Fibroblast of skin of left quadriceps (primary cell): ENCODE results near the gene SF3B6.
A peak's percentile ranks its signal among the peaks of the same experiment; 100 is the strongest.
"Not testable (repeated sequence)": the region's sequence is repeated elsewhere in the genome, so short reads cannot be mapped to it uniquely, and the experiment has no call there.

Source experiments
- DNase-seq, 2 experiments: peaks; one replicate each; pipeline ENCODE4 v3.0.0-alpha.2; 2013; ENCODE audit warnings: low read depth in 2 of 2

Gene SF3B6

DNA sequence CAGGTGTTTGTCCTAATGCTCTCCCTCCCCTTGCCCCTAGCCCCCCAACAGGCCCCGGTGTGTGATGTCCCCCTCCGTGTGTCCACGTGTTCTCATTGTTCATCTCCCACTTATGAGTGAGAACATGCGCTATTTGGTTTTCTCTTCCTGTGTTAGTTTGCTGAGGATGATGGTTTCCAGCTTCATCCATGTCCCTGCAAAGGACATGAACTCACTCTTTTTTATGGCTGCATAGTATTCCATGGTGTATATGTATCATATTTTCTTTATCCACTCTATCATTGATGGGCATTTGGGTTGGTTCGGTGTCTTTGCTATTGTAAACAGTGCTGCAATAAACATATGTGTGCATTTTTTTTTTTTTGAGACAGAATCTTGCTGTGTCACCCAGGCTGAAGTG, 17.1 kb upstream of the SF3B6 start:
- not testable (repeated sequence) for DNase-seq

DNA sequence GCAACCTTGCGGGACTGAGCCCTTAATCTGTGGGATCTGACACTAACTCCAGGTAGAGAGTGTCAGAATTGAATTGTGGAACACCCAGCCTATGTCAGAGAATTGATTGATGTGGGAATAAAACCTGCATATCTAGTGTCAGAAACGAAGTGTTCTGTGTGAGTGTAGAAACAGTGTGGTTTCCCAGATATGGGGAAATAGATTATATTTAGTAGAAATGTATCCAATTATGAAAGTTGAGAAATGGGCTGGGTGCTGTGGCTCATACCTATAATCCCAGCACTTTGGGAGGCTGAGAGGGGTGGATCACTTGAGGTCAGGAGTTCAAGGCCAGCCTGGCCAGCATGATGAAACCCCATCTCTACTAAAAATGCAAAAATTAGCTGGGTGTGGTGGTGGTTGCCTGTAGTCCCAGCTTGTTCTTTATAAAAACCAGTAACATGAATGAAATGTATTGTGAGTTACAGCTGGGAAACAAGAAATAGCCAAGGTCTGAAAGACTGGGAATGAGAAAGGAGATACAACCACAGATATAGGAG, 12.8 kb upstream of the SF3B6 start:
- no peak for DNase-seq

DNA sequence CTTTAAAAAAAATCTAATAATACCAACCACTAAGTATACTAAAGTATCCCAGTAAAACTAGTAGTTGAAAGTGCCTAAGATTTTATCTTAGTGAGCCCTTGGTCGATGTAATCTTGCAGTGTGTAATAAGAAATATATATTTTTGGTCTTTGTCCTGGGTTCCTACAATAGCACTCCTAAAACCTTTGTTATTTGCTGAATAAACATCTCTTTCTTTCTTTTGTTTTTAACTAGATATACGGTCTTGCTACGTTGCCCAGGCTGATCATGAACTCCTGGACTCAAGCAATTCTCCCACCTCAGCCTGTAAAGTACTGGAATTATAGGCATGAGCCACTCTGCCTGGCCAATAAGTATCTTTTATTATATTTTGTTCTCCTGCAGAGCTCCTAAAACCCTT, 10.9 kb upstream of the SF3B6 start:
- no peak for DNase-seq

DNA sequence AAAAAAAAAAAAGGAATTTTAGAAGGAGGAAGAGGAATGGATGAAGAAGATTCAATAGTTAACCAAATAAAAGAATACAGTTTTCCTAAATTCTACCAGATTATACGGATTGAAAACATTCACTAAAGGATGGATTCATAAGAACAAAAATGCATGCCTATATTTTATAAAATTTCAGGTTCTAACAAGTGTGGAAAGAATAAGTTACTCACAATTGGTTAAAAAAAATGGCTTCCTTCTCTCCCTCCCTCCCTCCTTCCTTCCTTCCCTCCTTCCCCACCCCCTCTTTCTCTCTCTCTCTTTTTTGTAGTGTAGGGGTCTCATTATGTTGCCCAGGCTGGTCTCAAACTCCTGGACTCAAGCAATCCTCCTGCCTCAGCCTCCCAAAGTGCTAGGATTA, 10.1 kb upstream of the SF3B6 start:
- no peak for DNase-seq

DNA sequence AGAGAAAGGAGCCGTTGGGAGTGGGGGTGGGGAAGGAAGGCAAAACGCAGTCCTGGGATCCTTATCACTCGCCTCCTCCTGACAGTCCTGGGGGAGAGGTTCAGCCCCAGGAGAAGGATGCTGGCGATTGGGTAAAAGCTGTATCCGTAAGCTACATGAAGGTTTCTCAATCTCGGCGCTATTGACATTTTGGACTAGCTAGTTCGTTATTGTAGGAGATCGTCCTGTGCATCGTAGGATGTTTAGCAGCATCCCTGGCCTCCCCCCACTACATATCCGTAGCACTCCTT, 9.0 kb upstream of the SF3B6 start:
- no peak for DNase-seq

DNA sequence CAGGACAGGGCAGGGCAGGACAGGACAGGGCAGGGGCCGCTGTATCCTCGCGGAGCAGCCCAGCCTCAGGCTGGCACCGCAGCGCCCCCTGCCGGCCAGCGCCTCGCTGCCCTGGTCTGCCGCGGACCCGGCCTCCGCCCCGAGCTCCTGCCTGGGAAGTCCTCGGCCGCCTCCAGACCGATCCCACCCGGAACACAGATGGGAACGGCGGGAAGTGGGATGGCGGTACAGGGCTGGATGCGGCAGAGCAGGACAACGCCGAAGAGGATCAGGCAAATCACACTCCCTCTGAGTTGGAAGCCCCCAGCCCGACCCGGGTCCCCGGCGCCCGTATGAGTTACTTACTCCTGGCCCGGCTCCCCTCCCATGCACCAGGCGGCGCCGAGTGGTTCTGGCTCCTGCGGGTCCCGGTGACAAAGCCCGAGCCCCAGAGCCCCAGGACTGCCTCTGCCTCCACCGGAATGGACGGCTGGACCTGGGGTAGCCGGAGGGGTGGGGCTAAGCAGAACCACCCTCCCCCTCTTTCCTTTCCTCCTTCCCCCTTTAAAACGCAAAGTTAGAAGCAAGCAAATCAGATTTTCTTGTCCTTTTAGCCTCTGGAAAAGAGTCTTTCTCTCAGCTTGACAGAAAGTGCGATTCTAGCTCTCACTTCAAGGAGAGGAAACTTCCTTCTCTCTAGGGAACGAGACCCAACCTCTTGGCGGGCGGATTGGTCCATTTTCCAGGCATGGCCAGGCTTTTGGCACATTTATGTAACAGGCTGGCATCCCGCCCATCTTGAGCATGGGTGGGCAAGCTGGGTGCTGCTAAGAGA, 8.5 kb upstream of the SF3B6 start, which contains the start of gene TP53I3:
TP53I3 (minus strand) TSS at position 449 of the 814 bp plus-strand sequence. CDS start 508 bp downstream, outside the sequence.
- peak; percentile 73 to 75 for DNase-seq

DNA sequence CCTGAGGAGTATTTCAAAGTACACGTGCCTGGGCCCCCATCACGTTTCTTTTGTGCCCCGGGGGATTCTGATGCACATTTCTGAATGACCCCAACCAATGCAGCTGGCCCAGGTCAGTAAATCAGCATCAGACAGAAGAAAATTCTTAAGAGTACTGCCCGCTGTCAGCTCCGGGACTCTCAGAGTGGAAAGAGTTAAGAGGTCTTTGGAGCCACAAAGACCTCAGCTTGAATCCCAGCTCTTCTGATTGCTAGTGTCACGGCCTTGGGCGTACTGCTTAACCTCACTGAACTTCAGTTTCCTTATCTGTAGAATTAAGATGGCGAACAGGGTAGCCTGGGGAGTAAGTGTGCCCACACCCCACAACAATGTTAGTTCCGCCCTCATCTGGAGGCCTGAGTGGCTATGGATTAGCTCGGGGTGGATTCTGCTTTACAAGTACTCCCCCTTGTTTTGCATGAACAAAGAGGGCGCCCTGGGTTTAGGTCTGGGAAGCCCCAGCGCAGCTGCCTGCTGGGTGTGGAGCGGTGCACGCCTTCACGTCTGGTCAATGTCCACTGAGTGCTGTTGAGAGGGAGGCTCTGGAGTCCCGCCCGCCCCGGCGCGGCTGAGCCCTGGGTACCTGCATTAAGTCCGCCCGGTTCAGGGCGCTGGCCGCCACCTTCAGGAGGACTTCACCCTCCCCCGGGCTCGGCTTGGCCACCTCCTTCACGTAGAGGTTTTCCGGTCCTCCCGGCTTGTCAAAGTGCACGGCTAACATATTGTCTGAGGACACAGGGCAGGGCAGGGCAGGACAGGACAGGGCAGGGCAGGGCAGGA, 7.7 kb upstream of the SF3B6 start:
- DNase-seq, result peak; percentile 68 to 73

DNA sequence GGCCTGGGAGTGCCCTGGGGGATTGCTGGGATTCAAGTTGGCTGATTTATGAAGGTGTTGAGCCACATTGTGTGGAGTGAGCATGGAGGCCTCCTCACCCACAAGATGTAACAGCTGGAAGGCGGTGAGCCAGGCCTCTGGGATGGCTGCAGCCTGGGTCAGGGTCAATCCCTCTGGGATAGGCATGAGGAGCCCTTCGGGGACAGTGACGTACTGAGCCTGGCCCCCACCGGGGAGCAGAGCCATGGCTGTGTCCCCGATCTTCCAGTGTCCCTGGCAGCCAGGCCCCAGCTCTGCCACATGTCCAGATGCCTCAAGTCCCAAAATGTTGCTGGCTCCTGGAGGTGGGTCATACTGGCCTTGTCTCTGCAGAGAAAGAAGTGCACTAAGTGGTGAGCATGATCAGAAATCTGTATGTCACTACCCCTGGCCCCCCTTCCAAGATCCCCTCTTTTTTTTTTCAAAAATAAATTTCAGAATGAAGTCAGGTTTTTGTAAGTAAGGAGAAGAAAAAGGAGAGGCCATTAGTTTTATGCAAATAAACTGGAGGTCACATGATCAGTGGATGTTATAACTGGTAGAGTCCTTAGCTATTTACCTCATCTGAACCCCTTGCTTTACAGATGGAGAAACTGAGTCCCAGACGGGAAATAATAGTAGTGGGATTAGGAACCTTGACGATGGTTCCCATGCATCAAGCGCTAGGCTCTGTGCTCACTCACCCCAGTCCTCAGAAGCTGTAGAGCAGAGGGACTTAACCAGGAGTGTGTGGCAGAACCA, 6.9 kb upstream of the SF3B6 start:
- no peak for DNase-seq

DNA sequence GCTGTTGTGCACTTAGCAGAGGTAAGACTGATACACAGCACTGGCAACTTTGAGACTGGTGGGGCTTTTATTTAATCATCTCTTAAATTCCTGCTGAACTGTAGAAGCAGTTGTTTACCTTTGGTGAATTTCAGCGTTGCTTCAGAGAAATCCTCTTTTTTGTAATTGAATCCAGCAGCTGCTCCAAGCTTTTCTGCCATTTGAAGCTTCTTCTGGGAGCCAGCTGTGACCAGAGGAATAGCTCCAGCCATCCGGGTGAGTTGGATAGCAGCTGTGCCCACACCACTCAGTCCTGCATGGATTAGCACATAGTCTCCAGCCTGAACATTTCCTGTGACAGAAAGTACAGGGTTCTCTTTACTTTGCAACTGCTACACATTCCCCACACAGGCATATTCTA, 4.6 kb upstream of the SF3B6 start:
- no peak for DNase-seq

DNA sequence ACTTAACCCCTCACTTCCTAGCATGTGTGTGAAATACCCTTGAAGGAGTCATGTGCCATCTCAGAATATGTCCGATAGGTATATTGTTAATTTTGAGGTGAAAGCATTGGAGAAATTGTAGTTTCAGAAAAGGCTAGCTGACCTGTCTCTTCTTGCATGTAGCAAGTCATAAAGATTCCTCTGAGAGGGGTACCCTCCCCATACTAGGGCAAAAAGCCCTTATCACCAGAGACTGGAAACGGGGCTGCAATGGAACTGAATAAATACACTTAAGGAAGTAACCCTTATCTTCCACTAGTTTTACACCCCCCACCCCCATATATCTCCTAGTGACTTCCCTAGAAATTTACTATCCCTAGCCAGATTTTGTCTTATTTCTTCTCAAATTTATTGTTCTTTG, 1.8 kb upstream of the SF3B6 start:
- DNase-seq, result no peak

DNA sequence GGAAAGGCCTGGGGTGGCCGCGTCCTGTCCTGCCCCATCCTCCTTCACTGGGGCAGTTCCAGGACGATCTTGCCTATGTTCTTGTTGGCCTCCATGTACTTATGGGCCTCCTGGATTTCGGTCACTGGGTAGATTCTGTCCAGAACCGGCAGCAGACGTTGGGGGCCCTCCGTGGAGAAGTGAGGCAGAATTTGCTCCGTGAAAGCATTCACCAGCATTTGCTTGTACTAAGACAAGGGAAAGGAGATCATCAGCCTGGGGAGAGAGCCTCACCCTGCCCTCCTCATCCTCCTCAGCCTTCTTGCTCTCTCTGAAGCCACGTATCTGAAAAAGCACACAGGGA, 1.4 kb upstream of the SF3B6 start:
- DNase-seq, result no peak

DNA sequence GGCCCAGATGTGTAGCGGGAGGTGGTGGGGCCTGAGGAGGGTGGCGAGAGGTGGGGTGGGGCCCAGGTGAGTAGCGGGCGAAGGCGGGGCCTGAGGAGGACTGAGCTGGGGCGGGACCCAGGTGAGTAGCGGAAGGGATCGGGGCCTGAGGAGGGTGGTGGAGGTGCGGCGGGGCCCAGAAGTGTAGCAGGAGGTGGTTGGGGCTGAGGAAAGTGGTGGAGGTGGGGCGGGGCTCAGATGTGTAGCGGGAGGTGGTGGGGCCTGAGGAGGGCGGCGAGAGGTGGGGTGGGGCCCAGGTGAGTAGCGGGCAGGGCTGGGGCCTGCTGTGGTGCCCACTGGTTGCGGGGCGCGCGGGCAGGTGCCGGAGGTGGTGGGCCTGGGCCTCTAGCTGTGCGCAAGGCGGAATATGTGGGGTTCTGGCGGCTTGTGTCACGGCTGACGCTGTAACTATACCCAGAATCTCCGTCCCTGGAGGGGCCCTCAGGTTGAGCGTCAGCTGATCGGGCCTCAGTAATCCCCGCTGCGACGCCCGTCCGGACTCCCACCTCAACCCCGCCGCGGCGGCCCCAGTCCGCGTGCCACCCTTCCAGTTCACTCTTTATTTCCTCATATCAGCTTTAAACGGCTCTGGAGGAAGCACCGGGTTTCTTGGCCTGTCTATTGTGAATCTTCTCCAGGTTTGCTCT, 866 bp upstream of the SF3B6 start:
- no peak for DNase-seq

DNA sequence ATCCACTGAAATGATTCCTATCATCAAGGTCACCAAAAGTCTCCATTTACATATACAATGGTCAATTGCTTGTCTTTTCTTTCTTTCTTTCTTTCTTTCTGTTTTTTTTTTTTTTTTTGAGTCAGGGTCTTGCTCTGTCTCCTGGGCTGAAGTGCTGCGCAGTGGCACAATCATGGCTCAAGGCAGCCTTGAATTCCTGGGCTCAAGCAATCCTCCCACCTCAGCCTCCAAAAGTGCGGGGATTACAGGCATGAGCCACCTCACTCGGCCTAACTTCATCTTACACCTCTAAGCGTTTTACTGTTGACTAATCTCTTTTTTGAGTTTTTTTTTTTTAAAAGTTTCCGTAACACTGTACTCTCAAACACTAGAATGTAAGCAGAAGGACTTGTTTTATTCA, 867 bp downstream of the SF3B6 start:
- DNase-seq, result no peak

DNA sequence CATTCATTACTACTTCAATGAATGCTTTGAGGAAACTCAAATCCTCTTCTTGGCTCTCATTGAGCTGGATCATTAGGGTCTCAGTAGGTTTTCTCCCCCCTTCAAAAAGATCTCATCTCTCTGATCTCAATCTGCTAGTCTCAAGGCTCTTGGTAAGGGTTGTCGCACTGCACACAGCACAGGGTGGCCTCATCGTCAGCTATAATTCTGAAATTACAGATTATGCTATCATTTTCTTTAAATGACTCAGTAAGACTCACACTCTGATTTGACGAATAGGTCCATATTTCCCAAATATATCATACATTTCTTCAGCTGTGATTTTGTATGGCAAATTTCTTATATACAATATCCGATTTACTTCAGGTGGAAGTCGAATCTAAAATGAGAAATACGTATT, 2.3 kb downstream of the SF3B6 start:
- no peak for DNase-seq

DNA sequence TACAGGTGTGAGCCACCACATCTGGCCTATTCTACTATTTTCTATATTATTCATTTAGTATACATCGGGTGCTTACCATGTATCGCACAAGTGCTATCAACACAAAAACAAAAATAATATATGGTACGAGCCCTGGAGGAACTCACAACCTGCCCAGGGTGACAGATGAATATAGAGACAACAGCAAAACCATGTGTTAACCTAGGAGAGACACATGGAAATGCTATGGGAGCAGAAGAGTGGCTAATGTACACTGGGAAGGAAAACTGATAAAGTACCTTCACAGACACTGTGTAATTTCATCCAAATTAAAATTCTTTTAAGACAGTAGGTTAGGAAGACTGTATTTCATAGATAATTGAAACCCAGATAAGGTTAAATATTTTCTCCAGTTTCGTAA, 3.9 kb downstream of the SF3B6 start:
- no peak for DNase-seq

DNA sequence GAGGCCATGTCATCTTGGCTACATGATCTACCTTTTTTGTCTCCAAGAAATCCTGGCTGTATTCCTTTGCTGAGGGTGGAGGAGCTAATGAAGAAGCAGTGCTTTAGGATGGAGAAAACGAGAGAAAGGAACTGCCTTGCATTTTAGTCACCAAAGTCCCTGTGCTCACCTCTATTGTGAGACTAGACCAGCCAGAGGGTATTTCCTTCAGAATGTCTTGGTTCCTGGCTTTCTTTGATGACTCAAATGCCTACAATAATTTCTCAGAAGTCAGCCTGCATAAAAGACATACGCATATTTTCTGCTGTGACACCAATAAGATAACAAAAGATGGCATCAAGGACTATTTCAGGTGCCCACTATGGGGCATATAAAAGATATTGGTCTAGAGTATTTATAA, 10.8 kb downstream of the SF3B6 start:
- no peak for DNase-seq

DNA sequence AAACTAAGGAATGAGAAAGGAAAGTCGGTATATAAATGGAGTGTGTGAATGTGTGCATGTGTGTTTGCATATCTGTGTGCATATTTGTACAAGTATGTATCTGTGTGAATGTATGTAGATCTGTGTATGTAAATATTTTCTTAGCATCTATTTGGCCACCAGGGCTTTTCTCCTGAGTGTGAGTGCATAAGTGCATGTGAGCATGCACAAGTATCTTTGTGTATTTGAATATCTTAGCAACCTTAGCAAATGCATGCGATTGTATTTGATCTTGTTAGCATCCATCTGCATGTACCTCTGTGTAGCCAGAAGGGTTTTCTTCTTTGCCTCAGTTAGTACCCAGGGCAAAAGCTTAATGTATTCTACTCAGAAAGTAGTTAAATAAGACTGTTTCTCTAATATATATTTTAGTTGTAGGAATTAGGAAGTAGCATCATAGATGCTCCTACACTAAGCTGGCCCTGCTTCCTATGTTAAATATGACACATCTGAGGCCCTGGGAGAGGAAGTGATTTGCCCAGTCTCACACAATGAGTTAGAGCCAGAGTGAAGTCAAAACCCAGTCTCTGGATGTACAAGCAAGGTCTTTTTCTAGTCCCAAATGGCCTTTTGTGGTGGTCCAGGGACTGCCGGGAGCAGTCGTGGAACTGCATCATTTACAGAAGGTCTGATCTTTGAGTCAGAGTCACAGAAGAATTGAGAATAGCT, 17.4 kb downstream of the SF3B6 start:
- DNase-seq, result no peak

DNA sequence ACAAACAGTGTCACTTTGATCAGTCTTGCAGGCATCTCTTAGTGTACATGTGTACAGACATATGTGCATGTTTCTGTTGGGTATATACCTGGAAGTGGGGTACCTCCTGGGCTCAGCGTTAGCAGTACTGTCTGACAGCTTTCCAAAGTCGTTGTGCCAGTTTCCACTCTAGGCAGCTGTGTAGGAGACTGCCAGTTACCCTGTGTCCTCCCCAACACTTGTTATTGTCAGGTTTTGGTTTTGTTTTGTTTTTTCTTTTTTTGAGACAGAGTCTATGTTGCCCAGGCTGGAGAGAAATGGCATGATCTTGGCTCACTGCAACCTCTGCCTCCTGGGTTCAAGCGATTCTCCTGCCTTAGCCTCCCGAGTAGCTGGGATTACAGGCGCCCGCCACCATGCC, 20.4 kb downstream of the SF3B6 start:
- DNase-seq, result no peak

DNA sequence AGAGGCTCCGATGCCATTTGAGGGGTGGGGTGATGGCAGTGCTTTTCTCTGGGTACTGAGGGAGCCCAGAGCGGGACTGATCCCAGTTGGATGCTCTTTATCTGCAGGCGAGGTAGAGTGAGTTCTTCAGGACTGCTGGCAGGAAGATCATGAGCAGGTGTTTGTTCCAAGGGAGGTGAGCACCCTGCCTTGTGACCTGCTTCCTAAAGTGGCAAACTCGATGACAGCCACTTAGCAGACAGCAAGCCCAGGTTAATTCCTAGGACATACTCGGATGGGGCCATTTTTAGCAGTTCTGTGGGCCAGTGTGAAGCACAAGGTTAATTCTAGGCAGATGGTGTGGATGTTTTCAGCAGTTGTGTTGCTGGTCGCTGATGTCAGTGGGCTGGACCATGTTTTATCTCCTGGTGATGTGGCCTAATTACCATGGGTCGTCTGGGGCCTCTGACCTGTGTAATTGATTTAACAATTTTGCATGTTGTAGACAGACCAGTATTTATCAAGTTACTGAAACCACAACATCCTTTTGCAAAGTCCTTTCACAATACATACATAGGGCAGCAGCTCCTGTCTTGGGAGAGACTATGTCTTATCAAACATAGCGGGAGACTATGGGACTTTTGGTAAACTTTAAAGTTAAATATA, 21.6 kb downstream of the SF3B6 start:
- no peak for DNase-seq

DNA sequence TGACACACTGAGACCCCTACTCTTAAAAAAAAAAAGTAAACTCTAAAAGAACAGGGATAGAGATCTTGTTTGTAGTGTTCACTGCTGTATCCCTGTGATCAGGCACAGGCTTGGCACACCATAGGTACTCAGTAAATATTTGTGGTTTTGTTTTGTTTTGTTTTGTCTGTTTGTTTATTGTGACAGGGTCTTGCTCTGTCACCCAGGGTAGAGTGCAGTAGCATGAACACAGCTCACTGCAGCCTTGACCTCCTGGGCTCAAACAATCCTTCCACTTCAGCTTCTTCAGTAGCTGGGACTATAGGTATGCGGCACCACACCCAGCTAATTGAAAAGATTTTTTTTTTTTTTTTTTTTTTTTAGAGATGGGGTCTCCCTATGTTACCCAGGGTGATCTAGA, 23.2 kb downstream of the SF3B6 start:
- DNase-seq, result no peak

DNA sequence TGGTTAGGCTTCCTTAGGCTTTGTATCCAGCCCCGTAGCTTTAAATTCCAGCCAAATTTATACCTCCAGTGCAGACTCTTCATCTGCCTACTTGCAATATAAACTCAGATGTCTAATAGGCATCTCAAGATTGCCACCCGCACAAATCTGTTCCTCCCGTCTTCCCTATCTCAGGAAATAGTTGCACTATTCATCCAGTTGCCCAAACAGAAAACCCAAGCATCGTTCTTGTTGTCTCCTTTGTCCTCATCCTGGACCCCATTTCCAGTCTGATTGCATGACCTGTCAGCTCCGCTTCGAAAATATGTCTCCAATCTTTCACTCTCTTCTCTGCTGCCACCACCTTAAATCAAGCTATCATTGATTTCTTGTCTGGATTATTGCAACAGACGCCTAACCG, 24.3 kb downstream of the SF3B6 start:
- no peak for DNase-seq
